Stimulated activated CD4-positive, alpha-beta T cell treated with anti-CD3 and anti-CD28 coated beads, Interleukin-12 subunit alpha, Interleukin-12 subunit beta, amount 100 ng/mL, for 24 hours (primary cell): ENCODE results near the gene KRIT1.
"Not testable (repeated sequence)": the region's sequence is repeated elsewhere in the genome, so short reads cannot be mapped to it uniquely, and the experiment has no call there.

ENCODE experiments used
- DNase-seq, 2 experiments: peaks; one replicate each; pipeline ENCODE4 v3.0.0-alpha.2; 2020; ENCODE audit warnings: low read depth in 2 of 2

KRIT1 gene

DNA sequence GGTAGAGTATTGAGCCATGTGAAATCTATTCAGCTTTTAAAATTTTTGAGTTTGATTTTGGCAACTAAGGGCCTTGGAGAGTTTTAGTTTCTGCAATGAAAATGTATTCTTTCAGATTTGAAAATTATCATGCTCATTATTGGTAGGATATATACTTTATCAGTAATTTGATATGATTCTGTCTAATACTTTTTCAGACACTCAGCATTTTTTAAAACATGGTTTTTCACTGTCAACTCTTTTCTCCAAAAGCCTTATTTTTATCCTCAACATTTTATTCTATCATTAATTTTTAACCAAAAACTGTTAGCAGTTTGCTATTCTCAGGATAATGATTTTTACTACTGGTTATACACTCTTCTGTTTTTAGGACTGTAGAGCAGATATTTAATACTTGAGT is 4.9 kb upstream of the KRIT1 start:
- DNase-seq: no peak

DNA sequence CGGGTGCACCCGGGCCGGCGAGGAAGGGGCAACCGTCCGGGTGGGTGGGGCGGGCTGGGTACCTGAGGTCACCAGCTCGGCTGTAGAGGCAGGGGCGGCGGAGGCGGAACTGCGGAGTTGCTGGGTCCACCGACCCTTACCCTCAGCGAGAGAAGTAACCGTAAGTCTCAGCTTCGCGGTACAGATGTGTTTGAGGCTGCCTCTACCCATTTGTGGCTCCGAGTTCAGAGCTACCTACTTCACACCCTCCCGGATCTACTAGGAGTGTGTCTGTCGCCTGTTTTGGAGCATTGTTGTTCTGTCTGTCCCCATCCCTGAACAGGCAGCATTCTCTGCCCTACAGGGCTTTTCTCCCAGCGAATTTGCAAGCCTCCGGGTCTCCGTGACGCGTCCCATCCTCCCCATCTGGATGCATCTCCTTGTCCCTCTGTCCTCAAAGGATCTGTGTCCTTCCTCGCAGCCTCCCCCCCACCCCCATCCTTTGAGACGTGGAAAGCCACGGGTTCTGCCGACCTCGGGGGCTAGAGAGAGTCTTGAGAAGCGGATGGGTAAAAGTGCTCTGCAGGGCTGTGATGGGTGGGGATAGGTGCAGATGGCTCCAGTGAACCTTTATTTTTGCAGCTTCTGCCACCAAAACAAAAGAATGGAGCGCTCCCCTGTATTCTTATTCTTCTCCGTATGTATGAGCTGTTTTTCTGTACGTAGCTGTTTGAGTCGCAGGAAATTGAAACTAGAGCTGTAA is 817 bp upstream of the KRIT1 start:
- peak in 1 of 2 experiments; percentile 10 for DNase-seq

DNA sequence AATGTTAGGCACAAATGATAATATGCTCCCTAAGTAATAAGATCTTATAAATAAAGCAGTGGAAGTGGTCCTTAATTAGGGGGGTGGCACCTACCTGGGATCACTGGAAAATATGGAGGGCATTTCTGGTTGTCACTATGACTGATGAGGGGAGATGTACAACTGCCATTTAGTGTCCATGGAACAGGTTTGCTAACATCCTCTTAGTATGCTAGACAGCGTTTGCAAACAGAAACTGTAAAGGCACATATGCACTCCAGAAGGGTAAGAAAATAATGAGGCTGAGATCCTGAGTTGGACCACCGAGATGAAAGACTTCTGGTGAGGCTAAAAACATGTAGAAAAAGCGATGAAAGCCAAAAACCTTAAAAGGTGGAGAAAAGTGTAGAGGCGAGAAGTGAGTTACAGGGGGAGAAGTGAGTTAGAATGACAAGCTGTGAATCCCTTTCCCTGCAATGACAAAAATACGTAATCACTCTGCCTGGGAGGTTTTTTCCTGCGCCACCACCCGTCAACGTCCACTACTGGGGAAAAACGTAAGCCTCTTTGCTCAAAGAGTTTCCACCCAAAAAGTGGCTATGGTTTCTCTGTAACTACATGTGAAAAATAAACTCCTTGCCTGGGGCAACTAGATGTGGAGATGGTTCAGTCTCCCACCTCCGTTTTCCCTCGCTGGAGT is 767 bp downstream of the KRIT1 start:
- DNase-seq: no peak

DNA sequence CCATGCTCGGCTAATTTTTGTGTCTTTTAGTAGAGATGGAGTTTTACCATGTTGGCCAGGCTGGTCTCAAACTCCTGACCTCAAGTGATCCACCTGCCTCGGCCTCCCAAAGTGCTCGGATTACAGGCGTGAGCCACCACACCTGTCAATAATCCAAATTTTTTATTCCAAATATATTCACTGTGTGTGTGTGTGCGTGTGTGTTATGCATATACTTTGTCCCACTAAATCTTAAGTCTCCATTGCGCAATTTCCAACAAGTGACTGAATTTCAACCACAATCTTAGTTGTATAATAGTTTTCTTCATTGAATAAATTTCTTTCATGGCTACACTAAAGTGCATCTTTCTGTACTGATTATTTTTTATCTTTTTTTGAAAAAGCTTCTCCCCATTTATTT is 2.7 kb downstream of the KRIT1 start:
- no peak for DNase-seq

DNA sequence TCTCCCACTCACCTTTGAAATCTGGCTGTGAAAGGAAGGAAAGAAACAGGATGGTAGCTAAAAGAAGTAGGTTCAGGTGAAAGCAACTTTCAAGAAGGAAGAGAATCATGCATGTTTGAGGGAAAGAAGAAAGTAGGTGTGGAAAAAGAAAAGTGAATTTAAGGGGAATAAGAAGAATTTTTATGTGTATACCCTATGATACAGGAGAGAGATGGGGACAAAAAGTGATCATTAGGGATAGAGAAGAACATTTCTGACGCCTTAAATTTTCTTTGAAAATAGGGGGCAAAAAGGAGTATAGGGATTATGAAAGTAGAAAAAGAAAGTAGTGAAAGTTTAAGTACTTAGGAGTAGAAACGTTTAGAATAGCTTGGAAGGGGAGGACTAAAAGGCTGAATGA is 15.2 kb downstream of the KRIT1 start:
- DNase-seq: no peak

DNA sequence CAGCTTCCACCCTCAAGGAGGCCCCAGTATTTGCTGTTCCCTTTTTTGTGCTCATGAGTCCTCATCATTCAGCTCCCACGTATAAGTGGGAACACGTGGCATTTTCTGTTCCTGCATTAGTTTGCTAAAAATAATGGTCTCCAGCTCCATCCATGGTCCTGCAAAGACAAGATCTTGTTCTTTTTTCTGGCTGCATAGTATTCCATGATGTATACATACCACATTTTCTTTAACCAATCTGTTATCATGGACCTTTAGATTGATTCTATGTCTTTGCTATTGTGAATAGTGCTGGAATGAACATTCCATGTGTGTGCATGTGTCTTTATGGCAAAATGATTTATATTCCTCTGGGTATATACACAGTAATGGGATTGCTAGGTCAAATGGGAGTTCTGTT is 17.0 kb downstream of the KRIT1 start:
- no peak for DNase-seq

DNA sequence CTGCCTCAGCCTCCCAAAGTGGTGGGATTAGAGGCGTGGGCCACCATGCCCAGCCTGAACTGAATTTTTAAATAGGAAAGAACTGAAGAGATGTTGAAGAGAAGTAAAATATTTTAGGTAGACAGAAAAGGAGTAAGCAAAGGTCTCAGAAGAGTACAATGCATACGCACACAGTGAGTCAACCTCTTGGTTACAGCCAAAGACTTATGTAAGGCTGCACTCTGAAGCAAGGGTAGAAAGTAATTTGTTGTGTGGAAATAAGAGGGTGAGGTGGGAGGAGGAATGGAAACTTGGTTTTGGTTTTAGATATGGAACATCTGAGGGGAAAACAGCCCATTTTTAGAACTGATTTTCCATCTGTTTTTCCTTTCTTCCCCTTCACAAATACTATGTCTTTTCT is 17.6 kb downstream of the KRIT1 start:
- DNase-seq: no peak

DNA sequence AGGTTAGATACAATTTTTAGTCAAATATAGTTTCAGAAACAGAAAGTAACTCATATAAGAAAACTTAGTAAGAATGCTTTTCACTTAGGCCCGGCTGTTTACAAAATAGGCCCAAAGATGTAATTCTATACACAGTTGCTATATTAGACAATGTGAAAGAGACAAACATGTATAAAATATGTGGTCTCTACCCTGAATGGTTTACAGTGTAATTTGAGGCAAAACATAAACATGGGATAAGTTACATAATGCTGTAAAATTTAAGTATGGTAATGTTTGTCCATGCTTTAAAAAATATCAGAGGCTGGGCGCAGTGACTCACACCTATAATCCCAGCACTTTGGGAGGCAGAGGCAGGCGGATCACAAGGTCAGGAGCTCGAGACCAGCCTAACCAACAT is 18.7 kb downstream of the KRIT1 start:
- DNase-seq: no peak

DNA sequence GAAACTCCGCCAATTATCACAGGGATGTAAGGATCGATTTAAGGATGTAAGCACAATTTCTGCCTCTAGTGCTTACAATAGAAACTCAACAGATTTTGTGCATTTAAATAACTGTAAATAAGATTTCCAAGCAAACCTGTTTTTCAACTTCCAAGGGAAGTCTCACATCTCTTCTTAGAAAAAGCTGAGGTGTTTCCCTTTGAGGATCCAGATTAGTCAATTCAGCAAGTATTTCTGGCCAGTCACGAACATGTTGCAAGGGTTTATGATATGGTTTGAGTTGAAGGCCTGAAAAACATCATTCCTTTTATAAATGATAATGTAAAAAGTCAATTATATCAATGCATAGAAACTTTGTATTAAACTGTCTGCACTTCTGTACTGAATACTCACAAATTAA is 23.9 kb downstream of the KRIT1 start:
- no peak for DNase-seq

DNA sequence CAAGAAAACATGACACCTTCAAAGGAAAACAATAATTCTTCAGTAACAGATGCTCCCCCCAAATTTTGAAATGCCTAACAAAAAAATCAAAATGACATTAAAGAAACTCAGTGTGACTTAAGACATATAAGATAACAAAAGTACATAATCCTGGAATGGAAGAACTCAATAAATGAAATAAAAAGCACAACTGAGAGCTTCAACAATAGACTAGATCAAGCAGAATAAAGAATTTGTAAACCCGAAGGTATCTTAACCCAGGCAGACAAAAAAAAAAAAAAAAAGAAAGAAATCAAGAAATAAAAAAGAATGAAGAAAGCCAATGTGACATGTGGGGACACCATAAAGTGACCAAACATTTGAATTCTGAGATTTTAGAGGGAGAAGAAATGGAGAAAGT is 39.0 kb downstream of the KRIT1 start:
- DNase-seq: no peak

DNA sequence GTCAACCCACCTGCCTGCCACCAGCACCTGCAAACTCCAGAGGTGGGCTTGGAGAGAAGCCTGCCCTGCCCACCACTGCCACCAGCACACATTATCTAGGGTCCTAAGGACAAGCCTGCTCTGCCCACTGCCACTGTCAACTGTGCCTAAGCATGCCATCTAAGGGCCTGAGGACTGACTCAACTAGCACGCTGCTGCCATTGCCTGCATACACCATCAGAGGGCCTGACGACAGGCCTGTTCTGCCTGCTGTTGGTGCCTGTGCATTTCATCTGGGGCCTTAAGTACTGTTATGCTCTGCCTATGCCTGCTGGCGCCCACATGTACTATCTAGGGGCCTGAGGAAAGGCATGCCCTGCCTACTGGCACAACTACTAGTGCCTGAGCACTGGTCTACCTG is 39.7 kb downstream of the KRIT1 start:
- no peak for DNase-seq

DNA sequence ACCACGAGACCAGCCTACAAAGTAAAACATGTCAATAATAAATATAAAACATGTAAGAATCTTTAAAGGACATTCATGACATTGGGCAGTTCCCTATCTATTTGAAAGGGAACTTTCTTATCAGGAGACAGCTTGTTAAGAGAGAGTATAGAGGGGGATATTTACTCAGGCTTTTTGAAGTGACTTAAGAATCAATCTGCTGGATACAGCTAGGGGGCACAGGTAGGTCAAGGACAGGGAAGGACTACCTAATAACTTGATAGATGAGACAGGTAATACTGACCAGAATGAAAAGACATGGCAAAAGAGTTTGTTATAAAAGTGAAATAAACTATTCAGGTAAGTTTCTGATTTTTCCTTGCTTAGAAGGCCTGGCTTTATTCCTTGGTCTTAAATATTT is 44.9 kb downstream of the KRIT1 start:
- DNase-seq: no peak

DNA sequence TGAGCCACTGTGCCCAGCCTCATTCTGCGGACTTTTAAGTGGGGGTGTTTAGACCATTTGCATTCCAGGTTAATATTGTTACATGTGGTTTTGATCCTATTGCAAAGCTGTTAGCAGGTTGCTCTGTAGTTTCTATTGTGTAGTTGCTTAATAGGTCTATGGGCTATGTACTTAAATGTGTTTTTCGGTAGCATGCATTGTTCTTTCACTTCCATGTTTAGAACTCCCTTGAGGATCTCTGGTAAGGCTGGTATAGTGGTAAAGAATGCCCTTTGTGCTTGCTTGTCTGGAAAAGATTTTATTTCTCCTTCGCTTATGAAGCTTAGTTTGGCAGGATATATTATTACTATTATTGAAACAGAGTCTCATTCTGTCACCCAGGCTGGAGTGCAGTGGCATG is 53.4 kb downstream of the KRIT1 start:
- no peak for DNase-seq

DNA sequence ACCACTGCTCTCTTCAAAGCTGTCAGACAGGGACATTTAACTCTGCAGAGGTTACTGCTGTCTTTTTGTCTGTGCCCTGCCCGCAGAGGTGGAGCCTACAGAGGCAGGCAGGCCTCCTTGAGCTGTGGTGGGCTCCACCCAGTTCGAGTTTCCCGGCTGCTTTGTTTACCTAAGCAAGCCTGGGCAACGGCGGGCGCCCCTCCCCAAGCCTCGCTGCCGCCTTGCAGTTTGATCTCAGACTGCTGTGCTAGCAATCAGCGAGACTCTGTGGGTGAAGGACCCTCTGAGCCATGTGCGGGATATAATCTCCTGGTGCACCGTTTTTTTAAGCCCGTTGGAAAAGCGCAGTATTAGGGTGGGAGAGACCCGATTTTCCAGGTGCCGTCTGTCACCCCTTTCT is 56.5 kb downstream of the KRIT1 start:
- DNase-seq: not testable (repeated sequence)

DNA sequence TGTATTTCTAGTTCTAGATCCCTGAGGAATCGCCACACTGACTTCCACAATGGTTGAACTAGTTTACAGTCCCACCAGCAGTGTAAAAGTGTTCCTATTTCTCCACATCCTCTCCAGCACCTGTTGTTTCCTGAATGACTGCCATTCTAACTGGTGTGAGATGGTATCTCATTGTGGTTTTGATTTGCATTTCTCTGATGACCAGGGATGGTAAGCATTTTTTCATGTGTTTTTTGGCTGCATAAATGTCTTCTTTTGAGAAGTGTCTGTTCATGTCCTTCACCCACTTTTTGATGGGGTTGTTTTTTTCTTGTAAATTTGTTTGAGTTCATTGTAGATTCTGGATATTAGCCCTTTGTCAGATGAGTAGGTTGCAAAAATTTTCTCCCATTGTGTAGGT is 61.4 kb downstream of the KRIT1 start:
- DNase-seq: not testable (repeated sequence)

DNA sequence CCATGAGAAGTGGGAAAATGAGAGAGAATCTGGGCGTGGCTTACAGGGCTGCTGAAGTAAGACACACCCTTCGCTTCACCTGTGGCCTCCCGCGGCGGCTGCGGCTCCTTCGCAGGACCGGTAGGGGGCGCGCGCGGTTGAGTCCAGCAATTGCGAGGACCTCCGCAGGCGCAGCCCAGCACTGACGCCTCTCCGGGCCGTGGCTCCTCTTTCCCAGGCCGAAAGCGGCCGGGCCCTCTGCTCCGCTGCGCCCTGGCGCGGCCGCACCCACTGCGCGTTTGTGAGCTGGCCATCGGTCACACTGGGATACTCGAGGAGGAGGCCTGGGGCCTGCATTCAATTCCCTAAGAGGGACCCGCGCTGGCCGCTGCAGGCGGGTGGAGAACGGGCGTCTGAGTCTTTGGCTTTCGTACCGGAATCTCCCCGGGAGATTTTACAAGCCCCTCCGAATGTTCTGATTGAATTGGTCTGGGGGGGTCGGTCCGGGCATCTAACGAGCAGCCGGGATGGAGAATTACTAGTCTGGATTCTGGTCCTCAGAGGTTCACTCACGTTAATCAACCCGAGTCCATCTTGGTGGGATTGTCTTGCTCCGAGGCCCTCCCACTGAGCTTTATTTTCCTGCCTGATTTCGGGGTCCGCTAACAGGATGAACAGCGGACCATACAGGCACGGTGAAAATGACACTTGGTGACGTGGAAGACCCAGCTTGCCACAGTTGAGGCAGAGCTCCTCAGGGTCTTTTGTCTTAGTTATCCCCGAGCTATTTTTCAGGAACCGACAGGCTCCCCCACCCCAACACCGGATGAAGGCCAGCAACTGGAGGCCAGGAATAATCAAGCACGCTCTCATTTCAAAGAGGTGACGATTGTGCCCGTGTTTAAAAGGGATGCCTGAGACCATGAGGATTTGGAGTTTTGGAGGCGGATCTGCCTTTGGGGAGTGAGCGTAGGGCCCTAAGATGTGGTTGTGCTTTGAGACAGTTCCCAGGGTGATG is 66.5 kb downstream of the KRIT1 start, which contains the start of gene LRRD1:
Gene LRRD1 (minus strand): TSS at position 215 of the 997 bp plus-strand sequence. CDS start 13,940 bp downstream, outside the sequence.
- peak; percentile 76 to 87 for DNase-seq

DNA sequence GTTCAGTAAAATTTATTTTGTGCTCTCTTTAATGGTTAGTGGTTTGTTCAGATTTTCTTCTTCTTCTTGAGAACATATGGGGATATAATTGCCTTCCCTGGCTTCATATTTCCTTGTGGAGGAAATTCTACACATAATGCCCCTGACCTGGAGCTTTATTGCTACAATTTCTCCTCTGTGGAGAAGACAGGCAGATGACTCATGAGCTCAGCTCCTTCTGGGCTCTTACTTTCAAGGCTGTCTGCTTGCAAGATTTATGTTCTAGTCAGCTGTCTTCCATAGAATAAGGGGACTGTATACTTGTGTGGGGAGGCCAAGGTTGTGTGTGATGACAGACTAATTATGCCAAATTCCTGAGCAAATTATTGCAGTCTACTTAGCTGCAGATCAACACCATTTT is 68.4 kb downstream of the KRIT1 start:
- no peak for DNase-seq

DNA sequence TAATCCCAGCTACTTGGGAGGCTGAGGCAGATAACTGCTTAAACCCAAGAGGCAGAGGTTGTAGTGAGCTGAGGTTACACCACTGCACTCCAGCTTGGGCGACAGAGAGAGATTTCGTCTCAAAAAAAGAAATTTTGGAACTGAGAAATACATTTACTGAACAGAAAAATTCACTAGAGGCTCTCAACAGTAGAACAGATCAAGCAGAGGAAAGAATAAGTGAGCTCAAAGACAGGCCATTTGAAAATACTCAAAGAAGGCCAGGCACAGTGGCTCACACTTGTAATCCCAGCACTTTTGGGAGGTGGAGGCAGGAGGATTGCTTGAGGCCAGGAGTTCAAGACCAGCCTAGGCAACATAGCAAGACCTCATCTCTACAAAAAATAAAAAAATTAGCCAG is 76.2 kb downstream of the KRIT1 start:
- not testable (repeated sequence) for DNase-seq

DNA sequence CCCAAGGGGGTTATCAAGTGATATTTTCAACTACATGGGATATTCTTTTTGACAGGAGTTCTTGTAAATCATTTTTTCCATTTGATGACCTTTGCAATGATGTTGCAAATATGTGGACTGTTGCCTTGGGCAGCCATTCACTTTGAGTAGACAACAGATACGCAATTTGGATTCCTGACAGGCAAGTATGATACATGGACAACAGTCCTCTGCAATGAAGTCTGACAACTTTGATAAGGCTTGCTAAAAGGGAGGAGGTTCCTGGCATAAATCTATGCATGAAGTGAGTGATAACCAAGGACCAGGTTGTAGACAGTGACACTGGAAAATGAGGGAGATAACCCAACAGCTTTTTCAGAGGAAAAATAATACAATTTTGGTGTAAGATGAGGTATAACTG is 84.4 kb downstream of the KRIT1 start:
- no peak for DNase-seq

DNA sequence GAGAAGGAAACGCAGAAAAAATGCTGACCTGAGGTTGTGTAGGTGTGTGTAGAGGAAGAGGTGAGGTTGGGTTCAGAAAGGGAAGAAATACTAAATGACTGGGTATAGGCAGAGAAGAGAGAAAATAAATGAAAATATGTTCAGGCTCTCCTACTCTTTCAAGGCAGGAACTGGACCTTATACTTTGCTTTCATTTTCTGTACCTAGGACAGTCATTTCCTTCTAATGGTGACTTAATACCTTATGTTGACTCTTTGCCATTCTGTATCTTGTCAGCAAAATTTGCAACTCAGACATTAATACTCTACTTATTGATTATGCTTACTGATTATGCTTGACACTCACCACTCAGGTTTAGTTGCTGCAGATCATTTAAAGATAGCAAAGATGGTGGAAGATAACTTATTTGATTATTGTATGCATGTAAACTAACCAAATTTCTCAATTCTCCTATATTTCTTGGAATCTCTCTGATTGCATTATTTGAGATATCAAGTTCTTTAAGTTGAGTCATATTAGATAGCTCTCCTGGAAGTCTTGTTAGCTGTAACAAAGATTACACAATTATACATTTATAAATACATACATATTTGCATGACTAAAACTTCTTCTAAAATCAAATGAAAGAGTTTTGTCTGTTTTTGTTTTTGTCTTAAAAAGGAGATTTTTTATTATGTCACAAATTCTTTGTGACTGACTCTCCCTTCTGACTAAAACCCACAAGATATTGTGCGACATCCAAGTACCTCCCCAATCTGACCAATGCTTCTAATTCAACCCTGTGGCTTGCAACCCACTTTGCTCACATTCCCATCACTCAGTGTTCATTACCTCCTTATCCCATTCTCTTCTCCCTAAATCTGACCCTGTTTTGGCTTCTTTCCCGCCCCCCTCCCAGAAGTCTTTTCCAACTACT is 86.8 kb downstream of the KRIT1 start:
- no peak for DNase-seq

DNA sequence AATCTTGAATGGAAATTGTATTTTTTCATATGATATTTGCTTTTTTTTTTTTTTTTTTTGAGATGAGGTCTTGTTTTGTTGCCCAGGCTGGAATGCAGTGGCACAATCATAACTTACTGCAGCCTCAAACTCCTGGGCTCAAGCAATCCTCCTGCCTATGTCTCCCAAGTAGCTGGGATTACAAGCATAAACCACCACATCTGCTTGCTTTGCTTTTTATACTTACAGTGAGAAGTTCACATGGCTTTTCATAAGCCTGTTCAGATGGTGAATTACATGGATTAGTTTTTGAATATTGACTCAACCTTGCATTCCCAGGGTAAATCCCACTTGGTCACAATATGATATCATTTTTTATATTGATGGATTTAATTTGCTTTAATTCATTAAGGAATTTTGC is 88.7 kb downstream of the KRIT1 start:
- DNase-seq: no peak
